Measurements from ENCODE around the gene ZFAND3.

ZFAND3 gene

GRCh38 chr6:38025451-38025850 lies 205.9 kb downstream of the ZFAND3 start:
- H3K9me3 ChIP-seq (ENCODE audit: control insufficient read depth, low read length), result no peaks in the 10 kb centered on the region
- H3K27ac ChIP-seq (ENCODE audit: insufficient read depth, low read length, poor library complexity, severe bottlenecking), result no peak overlapping the region
- H3K4me3 ChIP-seq (ENCODE audit: insufficient read depth, low read depth, low read length, poor library complexity, severe bottlenecking), result no peak overlapping the region
- no peaks in the 10 kb centered on the region for H3K27me3 ChIP-seq (replicated peaks; ENCODE audit: control insufficient read depth, insufficient read depth, low read length, poor library complexity, severe bottlenecking)
- no peaks in the 10 kb centered on the region for H3K4me1 ChIP-seq (ENCODE audit: control insufficient read depth, insufficient read depth, low read length, poor library complexity, severe bottlenecking)
- DNase-seq, result no peak
- H3K36me3 ChIP-seq (ENCODE audit: control insufficient read depth, insufficient read depth, low read length), result no peaks in the 10 kb centered on the region

DNA sequence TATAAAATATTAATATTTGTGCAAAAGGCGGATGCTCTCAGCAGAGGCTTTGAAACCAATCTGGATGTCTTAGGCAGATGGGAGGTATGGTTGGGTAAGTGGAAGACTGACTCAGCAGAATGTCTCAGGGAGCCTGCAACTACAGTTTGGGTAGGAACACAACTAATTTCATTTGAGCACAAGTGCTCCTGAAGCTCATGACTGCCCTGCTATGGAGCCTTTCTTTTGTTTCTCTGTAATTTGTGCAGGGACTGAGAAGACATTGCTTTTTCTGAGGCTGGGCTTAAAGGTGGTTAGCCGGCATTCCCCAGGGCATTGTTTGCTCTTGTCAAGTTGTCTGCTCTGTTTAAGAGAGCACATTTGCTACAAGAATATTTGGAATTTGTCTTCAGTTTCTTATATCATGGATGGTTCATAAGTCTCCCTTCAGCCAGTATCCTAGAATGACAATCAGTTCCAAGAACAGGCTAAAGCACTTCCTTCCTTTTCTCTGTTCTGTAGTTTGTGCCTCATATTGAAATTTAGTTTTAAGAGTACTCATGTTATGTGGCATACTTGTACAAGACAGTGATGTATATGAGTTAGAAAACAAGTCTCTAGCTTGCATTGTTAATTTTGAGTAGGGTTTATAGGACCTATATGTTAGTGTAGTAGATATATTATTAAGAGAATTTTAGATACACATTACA lies 208.3 kb downstream of the ZFAND3 start:
- H3K4me3 ChIP-seq (ENCODE audit: insufficient read depth, low read depth, low read length, poor library complexity, severe bottlenecking), result no peak overlapping the region
- no peak for DNase-seq
- no peaks in the 10 kb centered on the region for H3K4me1 ChIP-seq (ENCODE audit: control insufficient read depth, insufficient read depth, low read length, poor library complexity, severe bottlenecking)
- H3K27ac ChIP-seq (ENCODE audit: insufficient read depth, low read length, poor library complexity, severe bottlenecking), result no peak overlapping the region
- H3K9me3 ChIP-seq (ENCODE audit: control insufficient read depth, low read length), result no peaks in the 10 kb centered on the region
- no peaks in the 10 kb centered on the region for H3K36me3 ChIP-seq (ENCODE audit: control insufficient read depth, insufficient read depth, low read length)
- no peaks in the 10 kb centered on the region for H3K27me3 ChIP-seq (replicated peaks; ENCODE audit: control insufficient read depth, insufficient read depth, low read length, poor library complexity, severe bottlenecking)

DNA sequence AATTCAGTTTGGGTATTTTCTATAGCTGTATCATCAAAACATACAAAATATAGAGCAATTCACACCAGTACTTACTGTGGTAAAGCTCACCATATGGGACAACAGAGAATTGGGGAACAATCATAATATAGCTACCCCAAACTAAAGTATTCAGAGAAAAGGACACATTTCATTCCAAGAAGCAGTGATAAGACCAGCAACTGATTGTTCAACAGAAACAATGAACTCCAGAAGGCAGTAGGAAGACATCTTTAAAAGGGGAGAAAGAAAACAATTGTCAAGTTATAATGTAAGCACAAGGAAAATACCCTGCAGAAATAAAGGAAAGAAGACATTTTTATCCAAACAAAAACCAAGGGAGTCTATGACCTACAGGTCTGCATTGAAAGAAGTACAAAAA lies 210.9 kb downstream of the ZFAND3 start:
- no peak overlapping the region for H3K4me3 ChIP-seq (ENCODE audit: insufficient read depth, low read depth, low read length, poor library complexity, severe bottlenecking)
- DNase-seq, result no peak
- no peaks in the 10 kb centered on the region for H3K9me3 ChIP-seq (ENCODE audit: control insufficient read depth, low read length)
- H3K27ac ChIP-seq (ENCODE audit: insufficient read depth, low read length, poor library complexity, severe bottlenecking), result no peak overlapping the region
- peaks cover 3% of the 10 kb centered on the region for H3K4me1 ChIP-seq (ENCODE audit: control insufficient read depth, insufficient read depth, low read length, poor library complexity, severe bottlenecking)
- H3K27me3 ChIP-seq (replicated peaks; ENCODE audit: control insufficient read depth, insufficient read depth, low read length, poor library complexity, severe bottlenecking), result no peaks in the 10 kb centered on the region
- no peaks in the 10 kb centered on the region for H3K36me3 ChIP-seq (ENCODE audit: control insufficient read depth, insufficient read depth, low read length)

GRCh38 chr6:38032797-38033196 lies 213.3 kb downstream of the ZFAND3 start:
- Histone ChIP-seq H3K9me3 (ENCODE audit: control insufficient read depth, low read length) (no peaks in the 10 kb centered on the region), H3K4me3 (ENCODE audit: insufficient read depth, low read depth, low read length, poor library complexity, severe bottlenecking) (no peak overlapping the region), H3K27ac (ENCODE audit: insufficient read depth, low read length, poor library complexity, severe bottlenecking) (no peak overlapping the region), H3K27me3 (replicated peaks; ENCODE audit: control insufficient read depth, insufficient read depth, low read length, poor library complexity, severe bottlenecking) (no peaks in the 10 kb centered on the region), H3K4me1 (ENCODE audit: control insufficient read depth, insufficient read depth, low read length, poor library complexity, severe bottlenecking) (peaks cover 3% of the 10 kb centered on the region), H3K36me3 (ENCODE audit: control insufficient read depth, insufficient read depth, low read length) (no peaks in the 10 kb centered on the region)
- DNase-seq, result no peak

GRCh38 chr6:38033442-38033982 lies 214.0 kb downstream of the ZFAND3 start:
- H3K4me3 ChIP-seq (ENCODE audit: insufficient read depth, low read depth, low read length, poor library complexity, severe bottlenecking), result no peak overlapping the region
- H3K27me3 ChIP-seq (replicated peaks; ENCODE audit: control insufficient read depth, insufficient read depth, low read length, poor library complexity, severe bottlenecking), result no peaks in the 10 kb centered on the region
- peaks cover 3% of the 10 kb centered on the region for H3K4me1 ChIP-seq (ENCODE audit: control insufficient read depth, insufficient read depth, low read length, poor library complexity, severe bottlenecking)
- no peak for DNase-seq
- no peaks in the 10 kb centered on the region for H3K36me3 ChIP-seq (ENCODE audit: control insufficient read depth, insufficient read depth, low read length)
- no peak overlapping the region for H3K27ac ChIP-seq (ENCODE audit: insufficient read depth, low read length, poor library complexity, severe bottlenecking)
- no peaks in the 10 kb centered on the region for H3K9me3 ChIP-seq (ENCODE audit: control insufficient read depth, low read length)

DNA sequence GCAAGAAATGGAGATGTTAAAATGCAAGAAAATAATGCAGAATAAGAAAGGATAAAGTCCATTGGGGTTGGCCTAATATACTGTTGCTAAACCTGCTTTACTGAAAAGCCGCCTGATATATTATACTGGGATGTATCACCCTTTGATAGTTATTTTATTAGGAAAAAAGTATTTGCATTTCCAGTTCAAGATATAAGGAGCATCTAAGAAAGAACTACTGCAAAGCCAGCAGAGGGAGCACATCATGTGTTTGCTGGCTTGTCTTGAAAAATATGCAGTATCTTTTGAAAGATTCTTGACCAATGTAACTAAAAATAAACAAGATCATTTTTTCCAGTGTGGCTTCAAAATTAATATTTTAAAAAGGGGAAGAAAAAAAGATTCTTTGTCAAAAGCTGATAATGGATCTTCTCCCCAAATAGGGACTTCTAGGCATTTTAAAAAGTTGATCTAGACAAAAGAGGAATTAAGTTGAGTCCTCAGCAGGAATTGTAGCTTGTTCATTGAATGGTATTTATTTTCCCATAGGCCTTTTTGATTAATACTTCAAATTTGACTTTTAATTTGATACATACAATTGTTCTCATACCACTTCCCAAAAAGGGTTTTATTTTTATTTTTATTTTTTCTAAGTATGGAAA lies 214.9 kb downstream of the ZFAND3 start:
- no peaks in the 10 kb centered on the region for H3K9me3 ChIP-seq (ENCODE audit: control insufficient read depth, low read length)
- DNase-seq, result no peak
- H3K27me3 ChIP-seq (replicated peaks; ENCODE audit: control insufficient read depth, insufficient read depth, low read length, poor library complexity, severe bottlenecking), result no peaks in the 10 kb centered on the region
- no peak overlapping the region for H3K27ac ChIP-seq (ENCODE audit: insufficient read depth, low read length, poor library complexity, severe bottlenecking)
- no peaks in the 10 kb centered on the region for H3K36me3 ChIP-seq (ENCODE audit: control insufficient read depth, insufficient read depth, low read length)
- no peak overlapping the region for H3K4me3 ChIP-seq (ENCODE audit: insufficient read depth, low read depth, low read length, poor library complexity, severe bottlenecking)
- H3K4me1 ChIP-seq (ENCODE audit: control insufficient read depth, insufficient read depth, low read length, poor library complexity, severe bottlenecking), result peaks cover 3% of the 10 kb centered on the region

DNA sequence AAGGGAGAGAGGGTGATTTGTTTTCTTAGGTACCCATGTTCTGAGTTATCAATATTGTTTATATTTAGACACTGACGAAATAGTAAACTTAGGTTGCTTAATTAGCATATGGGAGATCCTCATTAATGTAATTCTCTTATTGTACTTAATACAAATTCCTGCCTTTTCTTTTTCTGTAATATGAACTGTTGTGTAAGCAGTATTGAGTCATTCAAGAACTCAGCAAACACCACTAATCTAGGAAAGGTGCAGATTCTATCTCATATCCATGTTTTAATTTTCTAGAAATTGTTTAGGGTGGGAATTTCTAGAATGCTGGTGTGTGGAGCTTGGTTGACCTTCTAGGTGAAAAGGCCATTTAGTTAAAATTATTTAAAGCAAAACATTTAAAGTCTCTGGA lies 216.0 kb downstream of the ZFAND3 start:
- H3K4me3 ChIP-seq (ENCODE audit: insufficient read depth, low read depth, low read length, poor library complexity, severe bottlenecking), result no peak overlapping the region
- peaks cover 3% of the 10 kb centered on the region for H3K4me1 ChIP-seq (ENCODE audit: control insufficient read depth, insufficient read depth, low read length, poor library complexity, severe bottlenecking)
- no peak overlapping the region for H3K27ac ChIP-seq (ENCODE audit: insufficient read depth, low read length, poor library complexity, severe bottlenecking)
- no peak for DNase-seq
- no peaks in the 10 kb centered on the region for H3K36me3 ChIP-seq (ENCODE audit: control insufficient read depth, insufficient read depth, low read length)
- H3K9me3 ChIP-seq (ENCODE audit: control insufficient read depth, low read length), result no peaks in the 10 kb centered on the region
- no peaks in the 10 kb centered on the region for H3K27me3 ChIP-seq (replicated peaks; ENCODE audit: control insufficient read depth, insufficient read depth, low read length, poor library complexity, severe bottlenecking)

DNA sequence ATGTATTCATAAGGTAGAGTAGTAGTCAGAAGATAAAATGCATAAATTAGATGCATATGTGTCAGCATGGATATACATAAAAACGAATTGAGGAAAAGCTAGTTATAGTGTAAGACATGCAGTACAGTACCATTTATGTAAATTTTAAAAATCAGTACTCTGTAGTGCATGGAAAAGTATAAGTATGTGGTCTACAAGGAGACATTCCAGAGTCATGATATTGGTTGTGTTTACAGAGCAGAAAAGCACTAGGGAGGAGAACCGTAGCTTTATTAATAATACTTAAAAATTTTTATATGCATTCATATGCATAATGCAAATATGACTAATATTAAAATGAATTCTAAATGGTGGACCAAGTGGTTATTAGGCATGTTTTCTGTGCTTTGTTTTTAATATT lies 220.0 kb downstream of the ZFAND3 start:
- no peaks in the 10 kb centered on the region for H3K27me3 ChIP-seq (replicated peaks; ENCODE audit: control insufficient read depth, insufficient read depth, low read length, poor library complexity, severe bottlenecking)
- no peaks in the 10 kb centered on the region for H3K36me3 ChIP-seq (ENCODE audit: control insufficient read depth, insufficient read depth, low read length)
- no peak overlapping the region for H3K27ac ChIP-seq (ENCODE audit: insufficient read depth, low read length, poor library complexity, severe bottlenecking)
- no peaks in the 10 kb centered on the region for H3K9me3 ChIP-seq (ENCODE audit: control insufficient read depth, low read length)
- no peak for DNase-seq
- no peak overlapping the region for H3K4me3 ChIP-seq (ENCODE audit: insufficient read depth, low read depth, low read length, poor library complexity, severe bottlenecking)
- no peaks in the 10 kb centered on the region for H3K4me1 ChIP-seq (ENCODE audit: control insufficient read depth, insufficient read depth, low read length, poor library complexity, severe bottlenecking)

DNA sequence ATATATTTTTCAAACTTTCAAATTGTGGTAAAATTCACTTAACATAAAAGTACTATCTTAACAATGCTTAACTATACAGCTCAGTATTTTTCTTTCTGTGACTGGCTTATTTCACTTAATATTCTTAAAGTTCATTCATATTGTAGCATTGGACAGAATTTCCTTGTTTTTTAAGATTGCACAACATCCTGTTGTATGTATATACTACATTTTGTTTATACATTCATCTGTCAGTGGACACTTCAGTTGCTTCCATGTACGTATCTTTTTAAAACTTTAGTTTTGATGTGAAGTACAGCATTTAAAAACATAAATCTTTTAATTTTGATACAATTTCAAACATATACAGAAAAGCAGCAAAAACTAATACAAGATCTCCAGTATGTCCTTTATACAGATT lies 220.7 kb downstream of the ZFAND3 start:
- DNase-seq, result no peak
- Histone ChIP-seq H3K27me3 (replicated peaks; ENCODE audit: control insufficient read depth, insufficient read depth, low read length, poor library complexity, severe bottlenecking) (no peaks in the 10 kb centered on the region), H3K4me1 (ENCODE audit: control insufficient read depth, insufficient read depth, low read length, poor library complexity, severe bottlenecking) (no peaks in the 10 kb centered on the region), H3K36me3 (ENCODE audit: control insufficient read depth, insufficient read depth, low read length) (no peaks in the 10 kb centered on the region), H3K27ac (ENCODE audit: insufficient read depth, low read length, poor library complexity, severe bottlenecking) (no peak overlapping the region), H3K9me3 (ENCODE audit: control insufficient read depth, low read length) (no peaks in the 10 kb centered on the region), H3K4me3 (ENCODE audit: insufficient read depth, low read depth, low read length, poor library complexity, severe bottlenecking) (no peak overlapping the region)

DNA sequence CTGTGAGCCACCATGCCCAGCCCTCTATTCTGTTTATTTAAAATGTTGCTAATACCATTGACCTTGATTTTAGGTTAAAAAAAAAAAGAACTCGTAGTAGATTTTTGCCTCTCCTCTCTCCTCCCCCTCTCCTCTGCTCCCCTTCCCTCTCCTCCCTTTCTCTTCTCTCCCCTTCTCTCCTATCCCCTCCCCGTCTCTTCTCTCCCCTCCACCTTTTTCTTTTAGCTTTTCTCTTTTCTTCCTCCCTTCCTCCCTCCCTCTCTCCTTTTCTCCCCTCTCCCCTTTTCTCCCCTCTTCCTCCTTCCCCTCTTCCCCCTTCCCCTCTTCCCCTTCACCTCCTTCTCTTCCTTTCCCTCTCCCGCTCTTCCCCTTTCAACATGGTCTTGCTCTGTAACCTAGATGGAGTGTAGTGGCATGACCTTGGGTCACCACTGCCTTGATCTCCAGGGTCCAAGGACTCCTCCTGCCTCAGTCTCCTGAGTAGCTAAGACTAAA lies 223.8 kb downstream of the ZFAND3 start:
- Histone ChIP-seq H3K27me3 (replicated peaks; ENCODE audit: control insufficient read depth, insufficient read depth, low read length, poor library complexity, severe bottlenecking) (no peaks in the 10 kb centered on the region), H3K9me3 (ENCODE audit: control insufficient read depth, low read length) (no peaks in the 10 kb centered on the region), H3K27ac (ENCODE audit: insufficient read depth, low read length, poor library complexity, severe bottlenecking) (no peak overlapping the region), H3K4me1 (ENCODE audit: control insufficient read depth, insufficient read depth, low read length, poor library complexity, severe bottlenecking) (no peaks in the 10 kb centered on the region), H3K4me3 (ENCODE audit: insufficient read depth, low read depth, low read length, poor library complexity, severe bottlenecking) (no peak overlapping the region), H3K36me3 (ENCODE audit: control insufficient read depth, insufficient read depth, low read length) (no peaks in the 10 kb centered on the region)
- no peak for DNase-seq

Measured in effector memory CD4-positive, alpha-beta T cell (primary cell).